Epithelial cell of esophagus (primary cell): ENCODE data around the gene SMARCD3.

Experiments used
- DNase-seq: peaks from one replicate; pipeline ENCODE4 v3.0.0; 2010; ENCODE audit warnings: low read depth
- H3K4me3 ChIP-seq: 2 replicates; pipeline ENCODE4 v1.5.1; 2011; ENCODE audit warnings: mild to moderate bottlenecking, low read length, control low read depth
- TF ChIP-seq, protein P1 (sequence below): IDR thresholded peaks from 2 replicates; pipeline ENCODE4 v1.5.1; 2011; ENCODE audit warnings: low read depth, mild to moderate bottlenecking, low read length, control low read depth, inconsistent platforms; ENCODE audit not compliant: insufficient read depth; ENCODE audit errors: missing control alignments

Gene SMARCD3

DNA sequence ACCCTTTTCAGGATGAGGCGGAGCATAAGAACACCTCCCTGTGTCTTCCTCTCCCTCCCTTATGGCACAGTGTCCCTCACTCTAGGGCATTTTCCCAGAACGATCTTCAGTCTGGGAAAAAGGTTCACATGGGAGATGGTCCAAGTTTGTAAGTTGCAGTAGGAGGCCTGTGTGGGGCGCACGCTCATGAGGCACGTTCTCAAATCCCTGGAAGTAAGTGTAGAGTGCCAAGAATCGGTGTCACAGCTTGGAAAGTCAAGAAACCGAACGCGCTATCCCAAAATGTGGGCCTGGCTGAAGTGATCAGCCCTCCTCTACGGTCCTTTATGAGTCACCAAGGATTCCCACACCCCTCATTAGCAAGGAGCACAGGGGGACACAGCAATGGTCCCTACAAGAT, 23.9 kb upstream of the SMARCD3 start:
- TF ChIP-seq, protein P1, sequence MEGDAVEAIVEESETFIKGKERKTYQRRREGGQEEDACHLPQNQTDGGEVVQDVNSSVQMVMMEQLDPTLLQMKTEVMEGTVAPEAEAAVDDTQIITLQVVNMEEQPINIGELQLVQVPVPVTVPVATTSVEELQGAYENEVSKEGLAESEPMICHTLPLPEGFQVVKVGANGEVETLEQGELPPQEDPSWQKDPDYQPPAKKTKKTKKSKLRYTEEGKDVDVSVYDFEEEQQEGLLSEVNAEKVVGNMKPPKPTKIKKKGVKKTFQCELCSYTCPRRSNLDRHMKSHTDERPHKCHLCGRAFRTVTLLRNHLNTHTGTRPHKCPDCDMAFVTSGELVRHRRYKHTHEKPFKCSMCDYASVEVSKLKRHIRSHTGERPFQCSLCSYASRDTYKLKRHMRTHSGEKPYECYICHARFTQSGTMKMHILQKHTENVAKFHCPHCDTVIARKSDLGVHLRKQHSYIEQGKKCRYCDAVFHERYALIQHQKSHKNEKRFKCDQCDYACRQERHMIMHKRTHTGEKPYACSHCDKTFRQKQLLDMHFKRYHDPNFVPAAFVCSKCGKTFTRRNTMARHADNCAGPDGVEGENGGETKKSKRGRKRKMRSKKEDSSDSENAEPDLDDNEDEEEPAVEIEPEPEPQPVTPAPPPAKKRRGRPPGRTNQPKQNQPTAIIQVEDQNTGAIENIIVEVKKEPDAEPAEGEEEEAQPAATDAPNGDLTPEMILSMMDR, result no peak
- no peak for DNase-seq
- no peak overlapping the region for H3K4me3 ChIP-seq

GRCh38 chr7:151271699-151272355, 23.3 kb upstream of the SMARCD3 start:
- DNase-seq, result peak; percentile 15
- TF ChIP-seq, protein P1, result no peak
- no peak overlapping the region for H3K4me3 ChIP-seq

DNA sequence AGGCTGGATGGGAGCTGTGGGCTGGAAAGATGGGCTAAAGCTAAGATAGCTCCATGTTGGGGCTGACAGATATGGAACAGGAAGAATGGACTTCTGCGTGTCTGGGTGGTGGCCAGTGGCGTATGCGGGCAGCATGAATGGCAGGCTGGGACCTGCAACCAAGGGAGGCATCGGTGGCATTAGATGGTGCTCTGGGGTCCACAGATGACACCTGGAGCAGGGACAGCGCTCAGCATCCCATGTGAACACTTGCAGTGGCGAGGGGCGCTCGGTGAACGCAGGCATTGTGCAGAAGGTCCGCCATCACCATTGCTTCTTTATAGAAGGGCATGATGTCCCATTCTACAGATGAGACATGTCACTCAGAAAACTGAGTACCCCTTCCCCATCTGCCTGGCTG, 21.0 kb upstream of the SMARCD3 start:
- TF ChIP-seq, protein P1, result no peak
- no peak overlapping the region for H3K4me3 ChIP-seq
- DNase-seq, result no peak

GRCh38 chr7:151265351-151265931, 16.9 kb upstream of the SMARCD3 start:
- no peak overlapping the region for H3K4me3 ChIP-seq
- TF ChIP-seq, protein P1, result no peak
- no peak for DNase-seq

GRCh38 chr7:151264615-151265014, 16.1 kb upstream of the SMARCD3 start:
- TF ChIP-seq, protein P1, result no peak
- H3K4me3 ChIP-seq, result no peak overlapping the region
- DNase-seq, result no peak

- DNase-seq, result no peak
- TF ChIP-seq, protein P1, result no peak
- no peak overlapping the region for H3K4me3 ChIP-seq
Observed at GRCh38 chr7:151261529-151261928, 13.0 kb upstream of the SMARCD3 start.

GRCh38 chr7:151260883-151261282, 12.4 kb upstream of the SMARCD3 start:
- no peak overlapping the region for H3K4me3 ChIP-seq
- no peak for DNase-seq
- TF ChIP-seq, protein P1, result no peak
